ENCODE results near the gene ZBTB16. TPM values are rescaled to one million over a fixed set of nuclear protein-coding genes. Genes with fewer than 3 reads are reported as not detected.

Gene ZBTB16
- total RNA-seq, 1 donor, result under 0.01 TPM

DNA sequence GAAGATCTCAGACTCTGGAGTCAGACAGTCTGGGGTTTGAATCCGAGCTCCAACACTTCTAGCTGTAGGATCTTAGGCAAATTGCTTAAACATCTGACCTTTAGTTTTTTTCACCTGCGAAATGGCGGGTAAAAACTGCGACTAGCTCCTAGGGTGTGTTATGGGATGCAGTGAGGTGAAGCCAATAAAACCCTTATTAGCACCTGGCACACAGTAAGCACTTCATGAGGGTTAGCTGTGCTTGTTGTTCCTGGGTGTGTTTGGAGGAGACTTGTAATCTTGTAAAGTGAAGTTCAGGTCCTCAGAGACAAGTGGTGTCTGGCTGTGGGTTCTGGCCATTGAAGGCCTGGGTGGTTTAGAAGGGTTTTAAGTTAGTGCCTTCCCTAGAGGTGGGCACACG is 68.9 kb downstream of the ZBTB16 start:
- no peak for DNase-seq (ENCODE audit: insufficient read length, low spot score, missing footprints)
- no peaks in the 10 kb centered on the region for H3K79me2 ChIP-seq (ENCODE audit: insufficient read depth, low read length)
- H3K27me3 ChIP-seq (ENCODE audit: insufficient read depth, low read length), result peaks cover 52% of the 10 kb centered on the region
- H4K20me1 ChIP-seq (ENCODE audit: insufficient read depth, low read length), result no peaks in the 10 kb centered on the region
- no peak overlapping the region for H3K4me3 ChIP-seq (ENCODE audit: insufficient read depth, low read length)
- no peaks in the 10 kb centered on the region for H3K36me3 ChIP-seq (ENCODE audit: insufficient read depth, low read length)
- no peak overlapping the region for H2AFZ ChIP-seq (ENCODE audit: low read length)
- no peak overlapping the region for H3K4me2 ChIP-seq (ENCODE audit: insufficient read depth, low read length)
- no peaks in the 10 kb centered on the region for H3K9me3 ChIP-seq (ENCODE audit: low read depth, low read length)
- TF ChIP-seq, protein P1, sequence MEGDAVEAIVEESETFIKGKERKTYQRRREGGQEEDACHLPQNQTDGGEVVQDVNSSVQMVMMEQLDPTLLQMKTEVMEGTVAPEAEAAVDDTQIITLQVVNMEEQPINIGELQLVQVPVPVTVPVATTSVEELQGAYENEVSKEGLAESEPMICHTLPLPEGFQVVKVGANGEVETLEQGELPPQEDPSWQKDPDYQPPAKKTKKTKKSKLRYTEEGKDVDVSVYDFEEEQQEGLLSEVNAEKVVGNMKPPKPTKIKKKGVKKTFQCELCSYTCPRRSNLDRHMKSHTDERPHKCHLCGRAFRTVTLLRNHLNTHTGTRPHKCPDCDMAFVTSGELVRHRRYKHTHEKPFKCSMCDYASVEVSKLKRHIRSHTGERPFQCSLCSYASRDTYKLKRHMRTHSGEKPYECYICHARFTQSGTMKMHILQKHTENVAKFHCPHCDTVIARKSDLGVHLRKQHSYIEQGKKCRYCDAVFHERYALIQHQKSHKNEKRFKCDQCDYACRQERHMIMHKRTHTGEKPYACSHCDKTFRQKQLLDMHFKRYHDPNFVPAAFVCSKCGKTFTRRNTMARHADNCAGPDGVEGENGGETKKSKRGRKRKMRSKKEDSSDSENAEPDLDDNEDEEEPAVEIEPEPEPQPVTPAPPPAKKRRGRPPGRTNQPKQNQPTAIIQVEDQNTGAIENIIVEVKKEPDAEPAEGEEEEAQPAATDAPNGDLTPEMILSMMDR (IDR thresholded peaks at IDR 0.05; ENCODE audit: extremely low read depth, low read depth, low read length), result no peak
- H3K27ac ChIP-seq (ENCODE audit: low read depth, low read length), result no peak overlapping the region
- H3K4me1 ChIP-seq (ENCODE audit: insufficient read depth, low read length), result peaks cover 17% of the 10 kb centered on the region

DNA sequence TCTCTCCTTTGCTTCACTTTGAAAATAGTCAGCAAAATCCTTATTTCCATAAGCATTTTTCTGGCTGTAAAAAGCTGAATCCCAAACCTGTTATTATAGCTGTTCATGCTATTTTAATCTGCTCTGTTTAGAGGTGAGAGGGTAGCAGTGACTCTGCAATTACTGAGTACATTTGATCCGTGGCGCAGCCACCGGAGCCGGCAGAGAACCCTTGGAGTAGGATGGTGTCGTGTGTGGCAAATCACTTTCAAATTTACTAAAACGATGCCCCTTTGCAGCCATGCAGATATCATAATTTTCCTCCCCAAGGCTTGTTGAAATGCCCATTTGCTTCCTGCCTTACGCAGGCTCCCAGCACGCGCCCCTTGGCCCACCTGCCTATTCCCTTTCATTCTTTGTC is 69.6 kb downstream of the ZBTB16 start:
- peaks cover 24% of the 10 kb centered on the region for H3K4me1 ChIP-seq (ENCODE audit: insufficient read depth, low read length)
- no peaks in the 10 kb centered on the region for H3K9me3 ChIP-seq (ENCODE audit: low read depth, low read length)
- no peak overlapping the region for H3K4me3 ChIP-seq (ENCODE audit: insufficient read depth, low read length)
- no peak overlapping the region for H3K27ac ChIP-seq (ENCODE audit: low read depth, low read length)
- peaks cover 45% of the 10 kb centered on the region for H3K27me3 ChIP-seq (ENCODE audit: insufficient read depth, low read length)
- no peaks in the 10 kb centered on the region for H3K36me3 ChIP-seq (ENCODE audit: insufficient read depth, low read length)
- DNase-seq (ENCODE audit: insufficient read length, low spot score, missing footprints), result no peak
- H2AFZ ChIP-seq (ENCODE audit: low read length), result no peak overlapping the region
- H3K4me2 ChIP-seq (ENCODE audit: insufficient read depth, low read length), result no peak overlapping the region
- H3K79me2 ChIP-seq (ENCODE audit: insufficient read depth, low read length), result no peaks in the 10 kb centered on the region
- no peaks in the 10 kb centered on the region for H4K20me1 ChIP-seq (ENCODE audit: insufficient read depth, low read length)
- TF ChIP-seq, protein P1 (IDR thresholded peaks at IDR 0.05; ENCODE audit: extremely low read depth, low read depth, low read length), result no peak

DNA sequence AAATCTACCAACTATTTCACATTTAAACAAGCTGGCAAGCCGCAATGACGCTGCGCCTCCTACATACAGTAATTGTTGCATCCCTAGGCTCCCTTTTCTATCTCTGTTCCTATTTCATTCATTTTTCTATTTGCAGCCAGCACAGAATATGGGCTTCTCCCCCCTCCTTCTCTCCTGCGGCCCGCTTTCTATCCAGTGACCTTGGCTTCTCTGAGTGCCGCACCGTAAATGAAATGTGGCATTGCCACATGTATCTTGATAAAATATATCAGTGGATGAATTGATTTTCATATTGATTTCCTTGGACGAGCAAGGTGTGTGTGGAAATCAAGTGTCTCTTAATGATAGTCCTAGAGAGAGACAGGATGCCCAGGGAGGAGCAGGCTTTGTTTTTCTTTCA is 70.2 kb downstream of the ZBTB16 start:
- H3K36me3 ChIP-seq (ENCODE audit: insufficient read depth, low read length), result no peaks in the 10 kb centered on the region
- H3K27me3 ChIP-seq (ENCODE audit: insufficient read depth, low read length), result peaks cover 45% of the 10 kb centered on the region
- no peaks in the 10 kb centered on the region for H3K9me3 ChIP-seq (ENCODE audit: low read depth, low read length)
- no peaks in the 10 kb centered on the region for H3K79me2 ChIP-seq (ENCODE audit: insufficient read depth, low read length)
- H3K4me2 ChIP-seq (ENCODE audit: insufficient read depth, low read length), result no peak overlapping the region
- no peaks in the 10 kb centered on the region for H4K20me1 ChIP-seq (ENCODE audit: insufficient read depth, low read length)
- H3K27ac ChIP-seq (ENCODE audit: low read depth, low read length), result no peak overlapping the region
- H3K4me1 ChIP-seq (ENCODE audit: insufficient read depth, low read length), result peaks cover 30% of the 10 kb centered on the region
- TF ChIP-seq, protein P1 (IDR thresholded peaks at IDR 0.05; ENCODE audit: extremely low read depth, low read depth, low read length), result no peak
- no peak overlapping the region for H2AFZ ChIP-seq (ENCODE audit: low read length)
- no peak for DNase-seq (ENCODE audit: insufficient read length, low spot score, missing footprints)
- H3K4me3 ChIP-seq (ENCODE audit: insufficient read depth, low read length), result no peak overlapping the region

DNA sequence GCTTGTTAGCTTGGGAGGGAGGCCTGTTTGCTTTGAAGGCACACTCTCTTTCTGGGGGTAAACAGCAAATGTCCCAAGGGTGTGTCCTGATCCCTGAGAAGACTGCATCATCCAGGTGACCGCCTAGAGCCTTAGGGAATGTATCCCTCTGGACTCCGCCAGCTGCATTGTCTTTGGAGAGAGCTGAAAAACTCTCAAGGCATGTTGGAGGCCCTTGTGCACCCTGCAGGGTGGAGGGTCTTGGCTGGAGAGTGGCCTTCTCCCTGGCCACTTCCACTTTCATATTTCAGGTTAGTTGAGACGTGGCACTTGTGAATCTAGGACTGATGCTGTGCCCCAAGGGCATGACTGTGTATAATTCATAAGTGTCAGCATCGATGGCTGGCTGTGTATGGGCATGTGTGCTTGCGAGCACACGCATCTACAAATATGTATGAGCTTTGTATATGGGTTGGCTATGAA is 70.6 kb downstream of the ZBTB16 start:
- no peaks in the 10 kb centered on the region for H3K9me3 ChIP-seq (ENCODE audit: low read depth, low read length)

More for the DNA sequence above, 70.6 kb downstream of the ZBTB16 start:
- Histone ChIP-seq H3K4me2 (ENCODE audit: insufficient read depth, low read length) (no peak overlapping the region), H3K4me3 (ENCODE audit: insufficient read depth, low read length) (no peak overlapping the region), H3K4me1 (ENCODE audit: insufficient read depth, low read length) (peaks cover 33% of the 10 kb centered on the region), H3K27ac (ENCODE audit: low read depth, low read length) (no peak overlapping the region), H4K20me1 (ENCODE audit: insufficient read depth, low read length) (no peaks in the 10 kb centered on the region), H2AFZ (ENCODE audit: low read length) (no peak overlapping the region), H3K27me3 (ENCODE audit: insufficient read depth, low read length) (peaks cover 44% of the 10 kb centered on the region), H3K36me3 (ENCODE audit: insufficient read depth, low read length) (no peaks in the 10 kb centered on the region), H3K79me2 (ENCODE audit: insufficient read depth, low read length) (no peaks in the 10 kb centered on the region)
- DNase-seq (ENCODE audit: insufficient read length, low spot score, missing footprints), result no peak
- TF ChIP-seq, protein P1 (IDR thresholded peaks at IDR 0.05; ENCODE audit: extremely low read depth, low read depth, low read length), result no peak
